ENCODE results near the gene IL27RA. TPM values are rescaled to one million over a fixed set of nuclear protein-coding genes. Genes with fewer than 3 reads are reported as not detected.
A peak's percentile ranks its signal among the peaks of the same experiment; 100 is the strongest.

The IL27RA gene
- total RNA-seq, 1 donor from 2014 or later = 2.8 TPM

DNA sequence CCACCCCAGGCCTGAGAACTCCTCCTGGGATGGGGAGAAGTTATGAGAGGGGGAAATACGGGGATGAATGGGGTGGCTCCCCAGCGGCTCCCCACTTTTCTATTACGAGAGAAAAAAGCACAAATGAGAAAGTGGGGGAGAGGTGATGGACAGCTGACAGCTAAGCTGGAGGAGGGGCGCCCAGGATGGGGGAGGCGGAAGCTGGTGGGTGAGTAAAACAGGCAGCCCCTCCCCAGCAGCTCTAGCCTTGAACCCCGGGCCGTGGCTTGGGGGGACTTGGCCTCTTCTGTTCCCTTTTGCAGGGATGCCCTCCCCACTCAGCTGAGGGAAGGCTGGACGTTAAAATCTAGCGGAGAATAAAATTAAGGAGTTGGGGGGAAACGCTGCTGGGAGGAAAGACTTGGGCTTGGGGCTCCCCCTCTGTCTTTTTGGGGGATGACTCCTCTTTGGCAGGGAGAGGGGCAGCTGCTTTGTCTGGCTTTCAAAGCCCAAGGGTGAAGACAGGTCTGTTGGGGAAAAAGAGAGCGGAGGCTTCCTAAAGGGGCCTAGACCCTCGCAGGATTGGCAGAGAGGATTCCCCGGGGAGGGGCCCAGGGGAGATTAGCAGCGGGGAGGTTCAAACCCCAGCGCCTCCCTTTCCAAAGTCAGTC is 60.4 kb downstream of the IL27RA start:
- Mint-ChIP-seq H3K27me3 (no peaks in the 10 kb centered on the region), H3K4me3 (peak overlapping the region; percentile 100), H3K36me3 (peaks cover 20% of the 10 kb centered on the region), H3K9me3 (no peaks in the 10 kb centered on the region), H3K4me1 (ENCODE audit: unreplicated experiment) (peaks cover 12% of the 10 kb centered on the region), H3K27ac (peak overlapping the region; percentile 92)
- TF ChIP-seq, protein P1, sequence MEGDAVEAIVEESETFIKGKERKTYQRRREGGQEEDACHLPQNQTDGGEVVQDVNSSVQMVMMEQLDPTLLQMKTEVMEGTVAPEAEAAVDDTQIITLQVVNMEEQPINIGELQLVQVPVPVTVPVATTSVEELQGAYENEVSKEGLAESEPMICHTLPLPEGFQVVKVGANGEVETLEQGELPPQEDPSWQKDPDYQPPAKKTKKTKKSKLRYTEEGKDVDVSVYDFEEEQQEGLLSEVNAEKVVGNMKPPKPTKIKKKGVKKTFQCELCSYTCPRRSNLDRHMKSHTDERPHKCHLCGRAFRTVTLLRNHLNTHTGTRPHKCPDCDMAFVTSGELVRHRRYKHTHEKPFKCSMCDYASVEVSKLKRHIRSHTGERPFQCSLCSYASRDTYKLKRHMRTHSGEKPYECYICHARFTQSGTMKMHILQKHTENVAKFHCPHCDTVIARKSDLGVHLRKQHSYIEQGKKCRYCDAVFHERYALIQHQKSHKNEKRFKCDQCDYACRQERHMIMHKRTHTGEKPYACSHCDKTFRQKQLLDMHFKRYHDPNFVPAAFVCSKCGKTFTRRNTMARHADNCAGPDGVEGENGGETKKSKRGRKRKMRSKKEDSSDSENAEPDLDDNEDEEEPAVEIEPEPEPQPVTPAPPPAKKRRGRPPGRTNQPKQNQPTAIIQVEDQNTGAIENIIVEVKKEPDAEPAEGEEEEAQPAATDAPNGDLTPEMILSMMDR (conservative IDR thresholded peaks at IDR 0.05) = no peak
- no peak for DNase-seq (ENCODE audit: extremely low spot score, unreplicated experiment)

DNA sequence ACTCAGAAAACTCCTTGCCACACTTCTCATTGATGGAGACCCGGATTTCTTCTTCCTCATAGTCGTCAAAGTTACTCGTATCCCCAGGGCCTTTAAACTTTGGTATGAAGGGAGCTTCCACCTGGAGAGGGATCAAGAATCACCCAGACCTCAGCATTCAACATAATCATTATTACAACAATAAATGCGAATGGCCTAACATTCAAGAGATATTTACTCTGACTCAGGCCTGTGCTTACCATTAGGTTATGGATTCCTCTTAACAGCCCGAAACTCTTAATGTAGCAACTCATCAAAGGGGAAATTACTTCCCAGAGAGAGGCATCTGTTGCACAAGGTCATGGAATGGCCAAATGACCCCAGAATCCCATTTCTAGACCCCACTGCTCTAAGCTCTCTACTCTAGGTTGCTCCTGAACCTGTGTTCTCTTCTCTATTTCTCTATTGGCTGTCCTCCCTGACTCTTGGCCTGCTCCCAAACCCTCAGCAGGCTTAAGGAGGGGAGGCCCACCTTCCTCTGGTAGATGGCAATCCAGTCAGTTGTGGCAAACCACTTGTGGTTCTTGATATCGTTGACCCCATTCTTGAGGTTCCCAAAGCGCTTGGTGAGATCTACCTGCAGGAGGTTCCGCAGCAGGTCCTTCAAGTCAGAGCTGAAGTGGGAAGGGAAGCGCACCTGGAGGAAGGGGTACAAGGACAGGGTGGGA is 61.7 kb downstream of the IL27RA start:
- Mint-ChIP-seq H3K27ac (peak overlapping the region; percentile 72), H3K9me3 (no peaks in the 10 kb centered on the region), H3K27me3 (no peaks in the 10 kb centered on the region), H3K36me3 (peaks cover 20% of the 10 kb centered on the region), H3K4me1 (ENCODE audit: unreplicated experiment) (peaks cover 12% of the 10 kb centered on the region), H3K4me3 (peak overlapping the region; percentile 70)
- DNase-seq (ENCODE audit: extremely low spot score, unreplicated experiment) = no peak
- TF ChIP-seq, protein P1 (conservative IDR thresholded peaks at IDR 0.05) = no peak

DNA sequence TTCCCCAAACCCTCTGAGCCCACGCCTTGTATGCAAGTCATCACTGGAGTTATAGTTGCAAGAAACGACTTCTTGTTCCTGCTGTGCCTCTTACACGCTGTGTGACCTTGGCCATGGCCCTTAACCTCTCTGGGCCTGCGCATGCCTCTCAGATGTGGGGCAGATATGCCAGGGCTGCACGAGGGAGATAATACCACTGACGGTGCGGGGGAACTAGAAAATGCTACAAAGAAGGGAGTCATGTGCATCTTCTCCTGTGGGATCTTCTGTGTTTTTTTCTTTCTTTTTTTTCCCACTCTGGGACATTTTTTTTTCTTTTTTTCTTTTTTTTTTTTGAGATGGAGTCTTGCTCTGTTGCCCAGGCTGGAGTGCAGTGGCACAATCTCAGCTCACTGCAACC is 63.3 kb downstream of the IL27RA start:
- peaks cover 8% of the 10 kb centered on the region for H3K4me1 Mint-ChIP-seq (ENCODE audit: unreplicated experiment)
- no peak overlapping the region for H3K27ac Mint-ChIP-seq
- peaks cover 14% of the 10 kb centered on the region for H3K36me3 Mint-ChIP-seq
- H3K4me3 Mint-ChIP-seq = no peak overlapping the region
- TF ChIP-seq, protein P1 (conservative IDR thresholded peaks at IDR 0.05) = no peak
- no peaks in the 10 kb centered on the region for H3K9me3 Mint-ChIP-seq
- H3K27me3 Mint-ChIP-seq = no peaks in the 10 kb centered on the region
- no peak for DNase-seq (ENCODE audit: extremely low spot score, unreplicated experiment)

DNA sequence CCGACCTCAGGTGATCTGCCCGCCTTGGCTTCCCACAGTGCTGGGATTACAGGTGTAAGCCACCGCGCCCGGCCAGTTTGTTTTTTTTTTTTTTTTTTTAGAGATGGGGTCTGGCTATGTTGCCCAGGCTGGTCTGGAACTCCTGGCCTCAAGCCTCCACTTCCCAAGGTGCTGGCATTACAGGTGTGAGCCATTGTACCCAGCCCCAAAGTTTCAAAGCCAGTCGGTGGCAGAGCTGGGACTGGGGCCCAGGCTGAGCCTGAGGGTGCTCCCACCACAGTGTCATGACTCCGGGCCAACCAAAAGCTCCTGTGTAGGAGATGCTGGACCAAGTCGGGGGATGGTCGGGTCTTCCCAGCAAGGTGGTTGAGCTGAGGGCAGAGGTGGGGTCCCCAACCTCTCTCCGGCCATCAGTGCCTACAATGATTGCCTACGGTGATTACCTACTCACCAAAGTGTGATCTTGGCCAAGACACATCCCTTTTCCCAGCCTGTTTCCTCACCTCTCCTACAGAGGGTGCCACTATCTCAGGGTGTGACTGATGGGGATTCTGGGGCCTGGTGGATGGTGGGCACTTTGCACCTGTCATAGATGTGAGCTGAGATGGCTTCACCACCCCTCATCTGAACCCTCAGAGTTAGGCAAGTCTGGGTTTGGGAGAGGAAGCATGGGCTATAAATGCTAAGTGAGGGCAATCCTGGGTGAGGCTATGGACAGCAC is 64.9 kb downstream of the IL27RA start:
- H3K4me3 Mint-ChIP-seq = no peak overlapping the region
- H3K27me3 Mint-ChIP-seq = no peaks in the 10 kb centered on the region
- H3K9me3 Mint-ChIP-seq = no peaks in the 10 kb centered on the region

DNA sequence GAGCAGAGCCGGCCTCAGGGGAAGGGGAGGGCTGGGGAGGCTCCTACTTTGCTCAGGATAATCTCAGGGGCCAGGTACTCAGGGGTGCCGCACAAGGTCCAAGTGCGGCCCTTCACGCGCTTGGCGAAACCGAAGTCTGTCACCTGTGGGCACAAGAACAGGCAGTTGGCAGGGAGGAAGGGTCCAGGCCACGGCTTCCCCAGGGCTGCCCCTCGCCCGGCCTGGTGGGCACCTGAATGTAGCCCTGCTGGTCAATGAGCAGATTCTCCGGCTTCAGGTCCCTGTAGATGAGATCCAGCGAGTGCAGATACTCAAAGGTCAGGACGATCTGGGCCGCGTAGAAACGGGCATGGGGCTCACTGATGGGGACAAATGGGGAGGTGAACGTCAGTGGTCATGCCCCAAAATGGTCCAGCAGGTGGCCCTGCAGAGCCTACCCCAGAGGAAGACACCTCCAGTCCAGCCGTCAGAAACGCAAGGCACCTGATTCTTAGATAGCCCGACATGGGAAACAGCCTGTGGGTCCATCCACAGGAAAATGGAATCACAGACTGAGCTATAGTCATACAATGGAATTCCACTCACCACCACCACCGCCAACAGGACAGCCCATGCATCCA is 66.1 kb downstream of the IL27RA start:
- H3K4me1 Mint-ChIP-seq (ENCODE audit: unreplicated experiment) = no peaks in the 10 kb centered on the region
- no peak overlapping the region for H3K4me3 Mint-ChIP-seq
- no peak overlapping the region for H3K27ac Mint-ChIP-seq
- TF ChIP-seq, protein P1 (conservative IDR thresholded peaks at IDR 0.05) = peak; percentile 14
- DNase-seq (ENCODE audit: extremely low spot score, unreplicated experiment) = no peak
- no peaks in the 10 kb centered on the region for H3K27me3 Mint-ChIP-seq
- no peaks in the 10 kb centered on the region for H3K9me3 Mint-ChIP-seq
- H3K36me3 Mint-ChIP-seq = peaks cover 14% of the 10 kb centered on the region

More for the DNA sequence above, 64.9 kb downstream of the IL27RA start:
- DNase-seq (ENCODE audit: extremely low spot score, unreplicated experiment) = no peak
- TF ChIP-seq, protein P1 (conservative IDR thresholded peaks at IDR 0.05) = no peak
- Mint-ChIP-seq H3K36me3 (peaks cover 16% of the 10 kb centered on the region), H3K27ac (no peak overlapping the region), H3K4me1 (ENCODE audit: unreplicated experiment) (peaks cover 7% of the 10 kb centered on the region)
